AG04449 (cell line): ENCODE results near the gene CLDN2.

ENCODE experiments used
- CTCF ChIA-PET: fragments of 350-600 bp; formaldehyde crosslinking; extraction: SDS; loops from one replicate; lab custom pipeline; 2021; ENCODE audit warnings: antibody characterized with exemption; lab: Yijun Ruan, JAX
- POLR2A ChIA-PET: fragments of 400-600, 350-600 bp; formaldehyde crosslinking; extraction: SDS; loops from one replicate; lab custom pipeline; 2020; ENCODE audit warnings: antibody characterized with exemption, inconsistent platforms; lab: Yijun Ruan, JAX
- DNase-seq: peaks from one replicate; pipeline ENCODE4 v3.0.0-alpha.2; 2010; ENCODE audit warnings: low read depth, low spot score
- H3K4me3 ChIP-seq: 2 replicates; pipeline ENCODE4 v1.5.1; 2011; ENCODE audit warnings: low read depth, mild to moderate bottlenecking, control low read depth, low read length
- CTCF ChIP-seq: IDR thresholded peaks from one replicate; pipeline ENCODE4 v1.5.1; 2011; ENCODE audit warnings: mild to moderate bottlenecking, moderate library complexity, low read length, control low read depth, inconsistent platforms; ENCODE audit not compliant: insufficient read depth; ENCODE audit errors: missing control alignments

CLDN2 gene

GRCh38 chrX:106927023-106927422, 6.8 kb downstream of the CLDN2 start:
- DNase-seq: no peak
- CTCF ChIA-PET: no interaction called here
- POLR2A ChIA-PET: no interaction called here
- no peak overlapping the region for H3K4me3 ChIP-seq
- TF ChIP-seq CTCF: no peak

- ChIA-PET CTCF (no interaction called here), POLR2A (no interaction called here)
- no peak for TF ChIP-seq CTCF
- DNase-seq: no peak
- H3K4me3 ChIP-seq: no peak overlapping the region
These were observed 7.5 kb downstream of the CLDN2 start for GRCh38 chrX:106927700-106928099.

GRCh38 chrX:106928227-106928626, 8.0 kb downstream of the CLDN2 start:
- ChIA-PET CTCF (no interaction called here), POLR2A (no interaction called here)
- no peak for DNase-seq
- H3K4me3 ChIP-seq: no peak overlapping the region
- no peak for TF ChIP-seq CTCF

- CTCF ChIA-PET: interaction anchor here (1.2 to 1.3 kb wide), 2 partner anchors 9 to 19 kb away, joined by 4 read pairs; no protein-coding TSS in a partner anchor
These were observed 11.8 kb downstream of the CLDN2 start for GRCh38 chrX:106931831-106932491.

GRCh38 chrX:106932492-106932923, 12.3 kb downstream of the CLDN2 start:
- TF ChIP-seq CTCF: no peak
- CTCF ChIA-PET: interaction anchor here (1.2 to 1.6 kb wide), 3 partner anchors 10 to 38 kb away, joined by 4 to 6 read pairs (median 4); no protein-coding TSS in a partner anchor

More at GRCh38 chrX:106931831-106932491, 11.8 kb downstream of the CLDN2 start:
- no peak for TF ChIP-seq CTCF
- no peak overlapping the region for H3K4me3 ChIP-seq
- no peak for DNase-seq
- POLR2A ChIA-PET: no interaction called here

GRCh38 chrX:106932960-106933537, 12.8 kb downstream of the CLDN2 start:
- ChIA-PET CTCF (interaction anchor here (1.1 to 1.6 kb wide), 3 partner anchors 11 to 39 kb away, joined by 3 to 6 read pairs (median 4); no protein-coding TSS in a partner anchor), POLR2A (no interaction called here)
- H3K4me3 ChIP-seq: no peak overlapping the region
- TF ChIP-seq CTCF: no peak
- no peak for DNase-seq

More at GRCh38 chrX:106932492-106932923, 12.3 kb downstream of the CLDN2 start:
- POLR2A ChIA-PET: no interaction called here
- no peak for DNase-seq
- no peak overlapping the region for H3K4me3 ChIP-seq
